Right lobe of liver (tissue), 6 donors: ENCODE results near the gene ADARB2. TPM values are rescaled to one million over a fixed set of nuclear protein-coding genes. Genes with fewer than 3 reads are reported as not detected.

ENCODE experiments used
- ATAC-seq, 4 donors: fragments of 200-7000 bp; cut with Tn5 transposase; one replicate each; pipeline ENCODE4 v1.9.1; 2020; ENCODE audit warnings: mild to moderate bottlenecking in 4 of 4, moderate library complexity in 4 of 4
- DNase-seq, 3 donors: peaks; one replicate each; pipeline ENCODE4 v3.0.0-alpha.2; 2020
- H3K27ac ChIP-seq, 3 donors: fragments of 200-600 bp; one replicate each; pipeline ENCODE4 v1.8.0; 2022
- H3K27me3 ChIP-seq, 2 donors: fragments of 200-600 bp; one replicate each; pipeline ENCODE4 v1.8.0; 2022
- H3K36me3 ChIP-seq, 4 donors: fragments of 200-600 bp; sonication (generic) in 1 of 4; one replicate each; pipeline versions ENCODE4 v1.5.1 to v1.8.0; 2017 to 2022; ENCODE audit warnings: control low read depth in 1 of 4
- H3K4me1 ChIP-seq, 4 donors: fragments of 200-600 bp; sonication (generic) in 1 of 4; one replicate each; pipeline versions ENCODE4 v1.5.1 to v1.8.0; 2017 to 2022; ENCODE audit warnings: control low read depth in 1 of 4
- H3K4me3 ChIP-seq, 3 donors: fragments of 200-600 bp; one replicate each; pipeline ENCODE4 v1.8.0; 2022
- H3K9me3 ChIP-seq, 4 donors: fragments of 200-600 bp; sonication (generic) in 1 of 4; one replicate each; pipeline versions ENCODE4 v1.5.1 to v1.8.0; 2017 to 2022; ENCODE audit warnings: control low read depth in 1 of 4
- POLR2A ChIP-seq: fragments of 450-650 bp; IDR thresholded peaks from one replicate; pipeline ENCODE4 v1.6.1; 2017; ENCODE audit warnings: antibody characterized with exemption, mild to moderate bottlenecking
- WGBS: methylation state at CpG from one replicate; pipeline ENCODE4 v1.1.6; 2018; ENCODE audit warnings: low coverage, low lambda C conversion rate; ENCODE audit not compliant: insufficient coverage; ENCODE audit errors: missing lambda C conversion rate; 5-methylcytosine and 5-hydroxymethylcytosine counted together
- intact Hi-C, 2 donors: fragments of 100-400 bp; cut with DNase I; formaldehyde crosslinking; loops; one replicate each; pipeline versions ENCODE4 v1.11.2 to v1.14.1; 2022
- total RNA-seq, 6 experiments: library from RNA; depleted of rRNA in 2 of 6; stranded (reverse); fragments of >200 nt in 2 of 6; fragmentation: NEBNext Ultra II Directional in 3 of 6; extraction: Animal tissue kit (Norgen Biotek cat#: 25700) in 3 of 6; gene quantifications; one replicate each; pipeline versions ENCODE4 v1.1.0 to v1.2.4, GENCODE V29; 2016 to 2023
- TF ChIP-seq, protein P1 (sequence below), 4 donors: fragments of 200-600 bp in 3 of 4; fragments of 450-650 bp in 1 of 4; IDR thresholded peaks; one replicate each; pipeline versions ENCODE4 v1.5.1 to v1.8.0; 2016 to 2022; ENCODE audit warnings: antibody characterized with exemption in 4 of 4, mild to moderate bottlenecking in 2 of 4
- donor health status: DM: no; HTN: yes; CAD: no.
- donor health status: DM: no; HTN: no; CAD: no.
- donor health status: DM: no; HTN: no; CAD: no.
- donor health status: DM: no; HTN: yes; CAD: no.
- donor health status: DM: no; HTN: yes; CAD: no.

Gene ADARB2
- total RNA-seq, 6 experiments from 2014 or later, result 0.07 to 0.68 (median 0.42) TPM

DNA sequence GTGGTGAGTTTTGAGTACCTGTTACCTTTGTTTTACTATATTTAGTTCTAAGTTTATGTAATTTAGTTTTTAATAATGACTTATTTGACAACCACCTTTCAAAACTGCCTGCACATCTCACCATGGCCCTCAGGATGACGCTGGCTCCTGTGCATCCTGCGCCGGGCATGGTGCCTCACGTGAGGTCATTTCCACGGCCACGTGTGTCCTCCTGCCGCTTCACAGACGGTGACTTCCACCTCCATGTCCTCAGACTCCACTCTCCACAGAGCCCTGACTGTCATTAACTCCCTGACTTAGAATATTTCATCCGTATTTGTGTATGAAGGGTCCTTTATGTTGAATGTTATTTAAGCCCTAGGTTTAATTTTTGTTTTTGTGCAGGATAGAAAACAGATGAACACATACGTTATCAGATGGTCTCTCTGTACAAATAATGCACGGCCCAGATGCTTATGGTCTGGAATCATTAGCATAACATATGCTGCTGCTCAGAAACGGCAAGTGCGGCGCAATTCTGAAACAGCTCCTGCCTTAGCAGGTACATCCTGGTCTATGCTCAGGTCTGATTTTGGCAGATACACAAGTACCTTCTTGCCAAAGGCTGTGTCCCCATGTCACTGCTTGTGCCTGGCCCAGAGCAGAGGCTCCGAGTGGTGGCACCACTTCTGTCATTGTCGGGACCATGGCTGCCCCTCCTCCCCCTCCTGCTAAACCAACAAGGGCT, 525.3 kb downstream of the ADARB2 start:
- WGBS, result 56% methylated on average over 12 of the region's 16 CpGs
- Histone ChIP-seq H3K9me3 (no peaks in the 10 kb centered on the region), H3K4me3 (no peak overlapping the region), H3K4me1 (no peaks in the 10 kb centered on the region), H3K27me3 (no peaks in the 10 kb centered on the region), H3K27ac (no peak overlapping the region), H3K36me3 (no peaks in the 10 kb centered on the region)
- intact Hi-C loops, result no loop called here
- ATAC-seq, result no peak
- TF ChIP-seq, protein P1, sequence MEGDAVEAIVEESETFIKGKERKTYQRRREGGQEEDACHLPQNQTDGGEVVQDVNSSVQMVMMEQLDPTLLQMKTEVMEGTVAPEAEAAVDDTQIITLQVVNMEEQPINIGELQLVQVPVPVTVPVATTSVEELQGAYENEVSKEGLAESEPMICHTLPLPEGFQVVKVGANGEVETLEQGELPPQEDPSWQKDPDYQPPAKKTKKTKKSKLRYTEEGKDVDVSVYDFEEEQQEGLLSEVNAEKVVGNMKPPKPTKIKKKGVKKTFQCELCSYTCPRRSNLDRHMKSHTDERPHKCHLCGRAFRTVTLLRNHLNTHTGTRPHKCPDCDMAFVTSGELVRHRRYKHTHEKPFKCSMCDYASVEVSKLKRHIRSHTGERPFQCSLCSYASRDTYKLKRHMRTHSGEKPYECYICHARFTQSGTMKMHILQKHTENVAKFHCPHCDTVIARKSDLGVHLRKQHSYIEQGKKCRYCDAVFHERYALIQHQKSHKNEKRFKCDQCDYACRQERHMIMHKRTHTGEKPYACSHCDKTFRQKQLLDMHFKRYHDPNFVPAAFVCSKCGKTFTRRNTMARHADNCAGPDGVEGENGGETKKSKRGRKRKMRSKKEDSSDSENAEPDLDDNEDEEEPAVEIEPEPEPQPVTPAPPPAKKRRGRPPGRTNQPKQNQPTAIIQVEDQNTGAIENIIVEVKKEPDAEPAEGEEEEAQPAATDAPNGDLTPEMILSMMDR (IDR thresholded peaks at IDR 0.05), result no peak
- no peak for TF ChIP-seq POLR2A
- DNase-seq, result no peak

DNA sequence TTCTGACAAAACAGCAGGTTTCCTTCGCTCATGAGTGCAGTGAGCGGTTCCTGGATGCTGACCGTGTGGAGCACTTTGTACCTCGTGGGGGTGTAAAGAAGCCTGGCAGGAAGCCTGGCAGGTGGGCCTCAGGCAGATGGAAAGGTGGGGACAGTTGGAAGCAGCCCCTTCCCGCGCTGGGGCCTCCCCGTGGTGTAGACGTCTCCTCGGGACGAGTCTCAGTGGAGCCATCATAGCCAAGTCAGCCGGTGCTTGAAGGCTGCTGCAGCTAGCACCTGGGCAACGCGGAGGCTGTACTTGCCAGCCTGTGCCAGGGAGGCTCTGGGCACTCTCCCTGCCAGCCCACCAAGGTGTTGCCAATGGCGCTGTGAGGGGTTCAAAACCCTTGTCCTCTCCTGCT, 526.7 kb downstream of the ADARB2 start:
- TF ChIP-seq POLR2A, result no peak
- DNase-seq (no peak), ATAC-seq (no peak)
- 72% methylated on average over 6 of the region's 14 CpGs for WGBS
- no peaks in the 10 kb centered on the region for H3K4me1 ChIP-seq
- intact Hi-C loops, result no loop called here
- H3K36me3 ChIP-seq, result no peaks in the 10 kb centered on the region
- no peaks in the 10 kb centered on the region for H3K9me3 ChIP-seq
- no peak overlapping the region for H3K27ac ChIP-seq
- no peak overlapping the region for H3K4me3 ChIP-seq
- H3K27me3 ChIP-seq, result no peaks in the 10 kb centered on the region

DNA sequence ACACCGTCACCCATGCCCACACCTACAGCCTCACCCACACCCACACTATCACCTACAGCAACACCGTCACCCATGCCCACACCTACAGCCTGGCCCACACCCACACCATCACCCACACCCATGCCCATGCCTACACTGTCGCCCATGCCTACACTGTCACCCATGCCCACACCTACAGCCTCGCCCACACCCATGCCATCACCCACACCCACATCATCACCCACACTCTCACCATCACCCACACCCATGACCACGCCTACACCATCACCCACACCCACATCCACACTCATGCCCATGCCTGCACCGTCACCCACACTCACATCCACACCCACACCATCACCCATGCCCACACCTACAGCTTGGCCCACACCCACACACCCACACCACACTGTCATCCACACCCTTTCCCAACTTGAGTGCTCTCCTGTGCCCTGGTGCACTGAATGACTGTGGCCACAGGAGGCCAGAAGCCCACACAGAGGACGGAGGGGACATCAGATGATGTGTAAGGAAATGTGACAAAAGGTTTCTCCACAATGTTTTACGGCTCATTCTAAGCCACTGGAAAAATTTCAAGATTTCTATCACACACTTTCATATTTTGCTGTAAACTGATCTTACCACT, 527.9 kb downstream of the ADARB2 start:
- ATAC-seq, result no peak
- TF ChIP-seq POLR2A, result no peak
- TF ChIP-seq, protein P1 (IDR thresholded peaks at IDR 0.05), result no peak

DNA sequence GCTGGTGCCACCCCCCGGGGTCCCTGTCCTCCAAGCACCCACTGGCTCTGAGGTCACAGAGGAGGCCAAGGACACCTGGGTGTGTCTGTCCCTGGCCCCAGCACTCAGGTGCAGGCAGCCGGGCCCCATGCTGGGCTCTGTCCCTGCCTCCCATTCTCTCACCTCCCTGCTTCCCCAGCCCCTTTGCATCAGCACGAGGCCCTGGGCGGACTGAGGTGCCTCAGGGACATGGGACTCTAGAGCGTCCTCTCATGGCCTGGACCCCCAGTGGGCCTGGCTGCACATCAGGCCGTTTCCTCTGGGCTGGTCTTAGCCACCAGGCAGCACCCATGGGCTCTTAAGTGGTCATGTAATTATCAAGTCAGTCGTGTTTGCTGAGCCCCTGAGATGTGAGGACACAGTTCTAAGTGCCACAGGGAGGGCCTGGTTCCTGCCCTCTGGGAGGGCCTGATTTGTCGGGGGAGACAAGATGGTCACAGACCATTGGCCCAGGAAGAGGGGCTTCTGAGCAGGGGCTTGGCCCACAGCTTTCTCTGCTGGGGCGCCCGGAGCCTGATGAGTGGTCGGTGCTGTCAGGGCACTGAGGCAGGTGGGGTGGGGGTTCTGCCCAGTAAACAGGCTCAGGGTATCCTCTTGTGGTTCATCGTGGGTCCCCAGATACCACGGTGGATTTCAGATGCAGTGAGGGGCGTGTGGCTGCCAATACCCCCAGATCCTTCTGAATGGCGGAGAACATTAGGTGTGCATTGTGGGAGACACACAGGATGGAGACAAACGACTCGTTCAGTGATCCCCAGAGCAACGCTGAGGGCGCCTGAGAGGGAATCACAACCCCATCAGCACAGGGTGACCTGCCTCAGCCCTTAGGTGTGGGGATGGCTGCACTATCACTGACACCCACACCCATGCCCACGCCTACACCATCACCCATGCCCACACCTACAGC, 528.7 kb downstream of the ADARB2 start:
- intact Hi-C loops, result no loop called here
- WGBS, result 100% methylated on average over 1 of the region's 20 CpGs
- H3K27me3 ChIP-seq, result no peaks in the 10 kb centered on the region
- no peaks in the 10 kb centered on the region for H3K36me3 ChIP-seq
- no peak overlapping the region for H3K4me3 ChIP-seq
- ATAC-seq (no peak), DNase-seq (no peak)
- TF ChIP-seq, protein P1 (IDR thresholded peaks at IDR 0.05), result no peak
- TF ChIP-seq POLR2A, result no peak
- H3K27ac ChIP-seq, result no peak overlapping the region
- H3K4me1 ChIP-seq, result no peaks in the 10 kb centered on the region
- H3K9me3 ChIP-seq, result no peaks in the 10 kb centered on the region

More for the DNA sequence above, 527.9 kb downstream of the ADARB2 start:
- H3K27me3 ChIP-seq, result no peaks in the 10 kb centered on the region
- no peaks in the 10 kb centered on the region for H3K4me1 ChIP-seq
- DNase-seq, result no peak
- H3K36me3 ChIP-seq, result no peaks in the 10 kb centered on the region
- intact Hi-C loops, result no loop called here
- WGBS, result 78% methylated on average over 7 of the region's 8 CpGs
- H3K27ac ChIP-seq, result no peak overlapping the region
- no peak overlapping the region for H3K4me3 ChIP-seq
- H3K9me3 ChIP-seq, result no peaks in the 10 kb centered on the region
